ENCODE data around the gene RAB22A. TPM values are rescaled to one million over a fixed set of nuclear protein-coding genes. Genes with fewer than 3 reads are reported as not detected.

RAB22A gene
- total RNA-seq, 4 donors from 2014 or later, result 14.9 to 27.9 (median 19.6) TPM

GRCh38 chr20:58397429-58397828 is 87.9 kb downstream of the RAB22A start:
- TF ChIP-seq, protein P1, sequence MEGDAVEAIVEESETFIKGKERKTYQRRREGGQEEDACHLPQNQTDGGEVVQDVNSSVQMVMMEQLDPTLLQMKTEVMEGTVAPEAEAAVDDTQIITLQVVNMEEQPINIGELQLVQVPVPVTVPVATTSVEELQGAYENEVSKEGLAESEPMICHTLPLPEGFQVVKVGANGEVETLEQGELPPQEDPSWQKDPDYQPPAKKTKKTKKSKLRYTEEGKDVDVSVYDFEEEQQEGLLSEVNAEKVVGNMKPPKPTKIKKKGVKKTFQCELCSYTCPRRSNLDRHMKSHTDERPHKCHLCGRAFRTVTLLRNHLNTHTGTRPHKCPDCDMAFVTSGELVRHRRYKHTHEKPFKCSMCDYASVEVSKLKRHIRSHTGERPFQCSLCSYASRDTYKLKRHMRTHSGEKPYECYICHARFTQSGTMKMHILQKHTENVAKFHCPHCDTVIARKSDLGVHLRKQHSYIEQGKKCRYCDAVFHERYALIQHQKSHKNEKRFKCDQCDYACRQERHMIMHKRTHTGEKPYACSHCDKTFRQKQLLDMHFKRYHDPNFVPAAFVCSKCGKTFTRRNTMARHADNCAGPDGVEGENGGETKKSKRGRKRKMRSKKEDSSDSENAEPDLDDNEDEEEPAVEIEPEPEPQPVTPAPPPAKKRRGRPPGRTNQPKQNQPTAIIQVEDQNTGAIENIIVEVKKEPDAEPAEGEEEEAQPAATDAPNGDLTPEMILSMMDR (IDR thresholded peaks at IDR 0.05; ENCODE audit: low read depth), result no peak

DNA sequence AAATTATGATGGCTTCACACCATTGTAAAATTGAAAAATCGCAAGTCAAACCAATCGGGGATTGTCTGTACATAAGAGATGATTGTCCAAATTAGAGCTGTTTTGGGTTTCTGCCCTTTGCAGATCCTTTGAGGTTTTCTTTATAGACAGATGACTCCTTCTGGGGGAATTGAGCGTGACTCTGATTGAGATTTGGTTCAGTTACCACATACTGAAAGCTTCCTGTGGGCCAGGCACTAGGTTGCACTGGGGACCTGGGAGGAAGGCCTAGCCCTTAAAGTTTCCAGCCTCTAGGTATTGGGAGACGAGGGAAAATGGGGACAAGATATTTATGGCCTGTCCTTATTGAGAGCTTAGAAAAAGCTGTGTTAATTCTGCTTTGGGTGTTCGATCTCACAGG is 88.7 kb downstream of the RAB22A start:
- TF ChIP-seq, protein P1 (IDR thresholded peaks at IDR 0.05; ENCODE audit: low read depth), result no peak

DNA sequence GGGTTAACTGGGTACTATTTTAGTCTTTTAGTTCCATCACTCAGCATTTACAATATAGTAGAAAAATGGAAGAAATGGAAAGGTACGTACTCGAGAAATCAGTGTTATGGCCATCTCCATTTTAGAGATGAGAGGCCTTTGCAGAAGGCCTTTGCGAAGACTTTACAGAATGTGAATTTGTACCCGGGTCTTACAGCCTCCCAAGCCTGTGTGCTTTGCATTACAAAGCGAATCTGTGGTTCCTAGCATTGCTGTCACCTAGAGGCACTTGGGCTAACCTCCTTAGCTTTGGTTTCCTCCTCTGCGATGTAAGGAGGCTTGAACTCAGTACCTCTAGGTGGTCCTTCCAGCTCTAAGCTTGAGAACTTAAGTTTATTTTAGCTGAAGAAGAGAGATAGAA is 90.4 kb downstream of the RAB22A start:
- TF ChIP-seq, protein P1 (IDR thresholded peaks at IDR 0.05; ENCODE audit: low read depth), result no peak

DNA sequence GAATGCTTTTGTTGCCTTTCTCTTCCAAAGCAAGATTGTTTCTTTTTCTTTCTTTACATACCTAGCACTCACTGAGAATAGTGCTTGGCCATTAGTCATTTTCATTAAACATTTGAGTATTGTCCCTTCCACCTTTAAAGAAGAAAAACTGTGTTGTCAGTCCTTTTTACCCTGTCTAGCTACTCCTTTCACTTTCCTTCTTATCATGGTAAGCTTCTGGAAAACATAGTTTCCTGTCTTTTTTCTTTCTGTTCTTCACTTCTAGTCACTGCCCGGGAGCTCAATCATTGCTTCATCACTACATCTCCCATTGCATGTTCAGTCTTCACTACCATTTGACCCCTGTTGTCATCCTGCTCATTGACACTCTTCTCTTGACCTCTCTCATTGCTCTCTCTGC is 91.6 kb downstream of the RAB22A start:
- TF ChIP-seq, protein P1 (IDR thresholded peaks at IDR 0.05; ENCODE audit: low read depth), result no peak

GRCh38 chr20:58402305-58402704 is 92.8 kb downstream of the RAB22A start:
- TF ChIP-seq, protein P1 (IDR thresholded peaks at IDR 0.05; ENCODE audit: low read depth), result no peak

DNA sequence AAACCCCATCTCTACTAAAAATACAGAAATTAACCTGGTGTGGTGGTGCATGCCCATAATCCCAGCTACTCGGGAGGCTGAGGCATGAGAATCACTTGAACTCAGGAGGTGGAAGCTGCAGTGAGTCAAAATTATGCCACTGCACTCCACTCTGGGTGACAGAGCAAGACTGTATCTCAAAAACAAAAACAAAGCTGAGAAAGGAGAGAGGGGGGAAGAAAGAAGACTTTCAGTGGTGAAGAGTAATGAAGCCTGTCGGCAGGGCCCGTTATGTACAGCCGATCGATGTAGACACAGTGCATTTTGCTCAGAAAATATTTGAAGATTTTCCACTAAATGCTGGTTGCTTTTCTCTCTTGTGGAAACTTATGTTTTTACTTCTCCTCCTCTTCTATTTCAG is 93.3 kb downstream of the RAB22A start:
- TF ChIP-seq, protein P1 (IDR thresholded peaks at IDR 0.05; ENCODE audit: low read depth), result no peak

- TF ChIP-seq, protein P1 (IDR thresholded peaks at IDR 0.05; ENCODE audit: low read depth), result no peak
These were observed 93.8 kb downstream of the RAB22A start for GRCh38 chr20:58403272-58403671.
